Endothelial cell of umbilical vein (primary cell): ENCODE measurements around the gene LARP7.

Source experiments
- EZH2 ChIP-seq: IDR thresholded peaks from 2 replicates; pipeline ENCODE4 v1.6.1; 2012; ENCODE audit warnings: borderline replicate concordance, low read depth, mild to moderate bottlenecking, moderate library complexity, low read length, inconsistent platforms; ENCODE audit not compliant: severe bottlenecking
- FOS ChIP-seq: IDR thresholded peaks from 2 replicates; pipeline ENCODE4 v1.6.1; 2011; ENCODE audit warnings: mild to moderate bottlenecking, low read length, moderate library complexity, borderline replicate concordance; ENCODE audit not compliant: insufficient read depth
- GATA2 ChIP-seq: IDR thresholded peaks from 2 replicates; pipeline ENCODE4 v1.7.0; 2011; ENCODE audit warnings: low read depth, mild to moderate bottlenecking, moderate library complexity, mixed read lengths, low read length; ENCODE audit not compliant: insufficient read length, insufficient read depth
- JUN ChIP-seq: IDR thresholded peaks from 2 replicates; pipeline ENCODE4 v1.6.1; 2011; ENCODE audit warnings: borderline replicate concordance, low read depth; ENCODE audit not compliant: insufficient read length, insufficient read depth
- MYC ChIP-seq: IDR thresholded peaks from one replicate; pipeline ENCODE4 v1.6.1; 2011; ENCODE audit warnings: mild to moderate bottlenecking, low read depth, low read length
- POLR2A ChIP-seq: IDR thresholded peaks from 2 replicates; pipeline ENCODE4 v1.6.1; 2012; ENCODE audit warnings: low read depth, mild to moderate bottlenecking, control low read depth, low read length
- POLR2AphosphoS5 ChIP-seq: IDR thresholded peaks from 2 replicates; pipeline ENCODE4 v1.6.1; 2012; ENCODE audit warnings: low read depth, mild to moderate bottlenecking, control low read depth, low read length, moderate library complexity; ENCODE audit not compliant: insufficient read depth
- TF ChIP-seq, protein P1 (sequence below), 2 donors: IDR thresholded peaks; 1 replicate in 1 of 2; 2 replicates in 1 of 2; pipeline ENCODE4 v1.5.1; 2011; ENCODE audit warnings: low read length in 2 of 2, mild to moderate bottlenecking in 2 of 2, moderate library complexity in 2 of 2, control low read depth in 1 of 2, inconsistent platforms in 1 of 2, low read depth in 1 of 2; ENCODE audit not compliant: insufficient read depth in 1 of 2; ENCODE audit errors: extremely low read depth in 1 of 2
- TF ChIP-seq, protein P2 (sequence below): IDR thresholded peaks from 2 replicates; pipeline ENCODE4 v1.6.1; 2011; ENCODE audit not compliant: insufficient read depth, insufficient read length

GRCh38 chr4:112673686-112674085 is 36.7 kb downstream of the LARP7 start:
- TF ChIP-seq, protein P1, sequence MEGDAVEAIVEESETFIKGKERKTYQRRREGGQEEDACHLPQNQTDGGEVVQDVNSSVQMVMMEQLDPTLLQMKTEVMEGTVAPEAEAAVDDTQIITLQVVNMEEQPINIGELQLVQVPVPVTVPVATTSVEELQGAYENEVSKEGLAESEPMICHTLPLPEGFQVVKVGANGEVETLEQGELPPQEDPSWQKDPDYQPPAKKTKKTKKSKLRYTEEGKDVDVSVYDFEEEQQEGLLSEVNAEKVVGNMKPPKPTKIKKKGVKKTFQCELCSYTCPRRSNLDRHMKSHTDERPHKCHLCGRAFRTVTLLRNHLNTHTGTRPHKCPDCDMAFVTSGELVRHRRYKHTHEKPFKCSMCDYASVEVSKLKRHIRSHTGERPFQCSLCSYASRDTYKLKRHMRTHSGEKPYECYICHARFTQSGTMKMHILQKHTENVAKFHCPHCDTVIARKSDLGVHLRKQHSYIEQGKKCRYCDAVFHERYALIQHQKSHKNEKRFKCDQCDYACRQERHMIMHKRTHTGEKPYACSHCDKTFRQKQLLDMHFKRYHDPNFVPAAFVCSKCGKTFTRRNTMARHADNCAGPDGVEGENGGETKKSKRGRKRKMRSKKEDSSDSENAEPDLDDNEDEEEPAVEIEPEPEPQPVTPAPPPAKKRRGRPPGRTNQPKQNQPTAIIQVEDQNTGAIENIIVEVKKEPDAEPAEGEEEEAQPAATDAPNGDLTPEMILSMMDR (IDR thresholded peaks at IDR 0.05; ENCODE audit: extremely low read depth in 1 of 2, insufficient read depth in 1 of 2, low read depth in 1 of 2, low read length in 2 of 2), result no peak
- TF ChIP-seq GATA2 (no peak), MYC (no peak), POLR2A (no peak), POLR2AphosphoS5 (no peak), FOS (no peak), EZH2 (no peak), JUN (no peak)
- TF ChIP-seq, protein P2, sequence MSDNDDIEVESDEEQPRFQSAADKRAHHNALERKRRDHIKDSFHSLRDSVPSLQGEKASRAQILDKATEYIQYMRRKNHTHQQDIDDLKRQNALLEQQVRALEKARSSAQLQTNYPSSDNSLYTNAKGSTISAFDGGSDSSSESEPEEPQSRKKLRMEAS, result no peak
